Neutrophil (primary cell): ENCODE measurements around the gene LAT.
"Not testable (repeated sequence)": the region's sequence is repeated elsewhere in the genome, so short reads cannot be mapped to it uniquely, and the experiment has no call there.

Experiments used
- H3K27ac ChIP-seq: fragments of 200-600 bp; sonication (generic); 2 replicates; pipeline ENCODE4 v1.5.1; 2016; ENCODE audit warnings: mild to moderate bottlenecking, moderate library complexity
- H3K27me3 ChIP-seq: fragments of 200-600 bp; sonication (generic); 2 replicates; pipeline ENCODE4 v1.6.0; 2016; ENCODE audit warnings: mild to moderate bottlenecking
- H3K36me3 ChIP-seq: fragments of 200-600 bp; sonication (generic); 2 replicates; pipeline ENCODE4 v1.5.1; 2017
- H3K4me1 ChIP-seq, 2 experiments: fragments of 200-600 bp in 1 of 2; sonication (generic) in 1 of 2; 1 replicate in 1 of 2; 2 replicates in 1 of 2; pipeline versions ENCODE4 v1.5.1 to v1.6.1; 2013 to 2016; ENCODE audit warnings: low read depth in 1 of 2, low read length in 1 of 2, mild to moderate bottlenecking in 1 of 2, moderate library complexity in 1 of 2; ENCODE audit not compliant: control insufficient read depth in 1 of 2, insufficient read depth in 1 of 2
- H3K4me3 ChIP-seq, 2 experiments: fragments of 200-600 bp in 1 of 2; sonication (generic) in 1 of 2; 1 replicate in 1 of 2; 2 replicates in 1 of 2; pipeline ENCODE4 v1.5.1; 2013 to 2016; ENCODE audit warnings: low read depth in 1 of 2, low read length in 1 of 2, mild to moderate bottlenecking in 1 of 2, moderate library complexity in 1 of 2
- H3K9me3 ChIP-seq: fragments of 200-600 bp; sonication (generic); 2 replicates; pipeline ENCODE4 v1.5.1; 2016
- CTCF ChIP-seq: fragments of 200-600 bp; sonication (generic); IDR thresholded peaks from 2 replicates; pipeline ENCODE4 v1.5.1; 2016; ENCODE audit warnings: antibody characterized with exemption

The LAT gene

GRCh38 chr16:29000019-29000418 lies 15.2 kb downstream of the LAT start:
- no peak overlapping the region for H3K4me3 ChIP-seq
- no peaks in the 10 kb centered on the region for H3K9me3 ChIP-seq
- TF ChIP-seq CTCF = no peak
- no peaks in the 10 kb centered on the region for H3K4me1 ChIP-seq
- H3K27me3 ChIP-seq = no peaks in the 10 kb centered on the region
- no peak overlapping the region for H3K27ac ChIP-seq
- no peaks in the 10 kb centered on the region for H3K36me3 ChIP-seq

- not testable (repeated sequence) for H3K36me3 ChIP-seq, H3K27me3 ChIP-seq, H3K4me1 ChIP-seq, H3K4me3 ChIP-seq, H3K9me3 ChIP-seq, H3K27ac ChIP-seq
Measured at GRCh38 chr16:29004496-29005139, 19.8 kb downstream of the LAT start.

GRCh38 chr16:29007730-29008593 lies 23.1 kb downstream of the LAT start:
- H3K27ac ChIP-seq = no peak overlapping the region
- no peaks in the 10 kb centered on the region for H3K36me3 ChIP-seq
- H3K4me3 ChIP-seq = no peak overlapping the region
- no peak for TF ChIP-seq CTCF
- no peaks in the 10 kb centered on the region for H3K27me3 ChIP-seq
- H3K4me1 ChIP-seq = peaks cover 0 to 3% of the 10 kb centered on the region in 2 experiments
- no peaks in the 10 kb centered on the region for H3K9me3 ChIP-seq

GRCh38 chr16:29009050-29009837 lies 24.4 kb downstream of the LAT start:
- no peak for TF ChIP-seq CTCF
- Histone ChIP-seq H3K9me3 (no peaks in the 10 kb centered on the region), H3K27ac (no peak overlapping the region), H3K27me3 (no peaks in the 10 kb centered on the region), H3K4me1 (peaks cover 0 to 3% of the 10 kb centered on the region in 2 experiments), H3K4me3 (no peak overlapping the region), H3K36me3 (no peaks in the 10 kb centered on the region)

- TF ChIP-seq CTCF = no peak
- H3K4me1 ChIP-seq = peaks cover 0 to 3% of the 10 kb centered on the region in 2 experiments
- no peak overlapping the region for H3K27ac ChIP-seq
- no peak overlapping the region for H3K4me3 ChIP-seq
- no peaks in the 10 kb centered on the region for H3K27me3 ChIP-seq
- no peaks in the 10 kb centered on the region for H3K36me3 ChIP-seq
- H3K9me3 ChIP-seq = no peaks in the 10 kb centered on the region
Measured at GRCh38 chr16:29009838-29010166, 24.9 kb downstream of the LAT start.

GRCh38 chr16:29011112-29011511 lies 26.3 kb downstream of the LAT start:
- Histone ChIP-seq H3K4me3 (no peak overlapping the region), H3K4me1 (peaks cover 0 to 3% of the 10 kb centered on the region in 2 experiments), H3K27me3 (no peaks in the 10 kb centered on the region), H3K36me3 (no peaks in the 10 kb centered on the region), H3K27ac (no peak overlapping the region), H3K9me3 (no peaks in the 10 kb centered on the region)
- TF ChIP-seq CTCF = no peak
